C4-2B (cell line): Measurements from ENCODE around the gene PHLDB3.

ENCODE experiments used
- CTCF ChIP-seq: fragments of 450-650 bp; conservative IDR thresholded peaks from 2 replicates; pipeline ENCODE4 v1.5.1; 2017; ENCODE audit warnings: mild to moderate bottlenecking
- ZFX ChIP-seq: fragments of 450-650 bp; IDR thresholded peaks from 2 replicates; pipeline ENCODE4 v1.6.1; 2017

DNA sequence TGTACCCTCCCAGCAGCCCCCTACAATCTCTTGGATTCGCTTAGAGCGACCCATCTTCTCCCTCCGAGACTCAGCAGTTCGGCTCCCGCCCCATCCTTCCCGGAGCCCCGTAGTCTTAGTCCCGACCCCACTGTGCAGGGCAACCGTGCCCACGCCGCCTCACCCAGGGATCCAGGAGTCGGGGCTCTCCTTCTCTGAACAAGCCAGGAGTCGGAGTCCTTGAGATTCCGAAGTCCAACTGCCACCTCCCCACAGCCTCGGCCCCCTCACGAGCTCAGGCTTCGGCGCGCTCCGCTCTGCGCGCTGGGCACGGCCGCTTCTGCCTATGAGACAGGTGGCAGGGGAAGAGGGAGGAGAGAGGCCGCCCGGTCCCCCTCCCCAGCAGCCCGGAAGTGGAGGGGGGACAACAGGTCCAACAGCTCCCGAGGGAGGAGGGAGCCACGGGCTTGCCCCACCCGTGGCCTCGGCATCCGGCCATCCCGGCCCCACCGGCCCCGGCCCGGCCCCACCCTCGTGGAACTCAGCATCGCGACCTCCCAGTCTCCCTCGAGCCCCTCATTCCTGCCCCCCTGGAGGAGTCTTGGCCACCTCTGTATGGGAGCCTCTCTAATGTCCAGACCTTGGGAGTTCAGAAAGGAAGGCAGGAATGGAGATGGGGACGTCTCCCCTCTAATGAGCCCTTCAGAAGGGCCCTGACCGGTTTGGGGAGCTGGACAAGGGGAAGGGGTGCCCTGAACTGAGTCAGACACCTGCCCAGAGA lies at the start of gene PHLDB3:
- TF ChIP-seq CTCF (no peak; the same call in 1 of the 2 replicates), ZFX (no peak)
